ENCODE results near the gene GFPT1.

DNA sequence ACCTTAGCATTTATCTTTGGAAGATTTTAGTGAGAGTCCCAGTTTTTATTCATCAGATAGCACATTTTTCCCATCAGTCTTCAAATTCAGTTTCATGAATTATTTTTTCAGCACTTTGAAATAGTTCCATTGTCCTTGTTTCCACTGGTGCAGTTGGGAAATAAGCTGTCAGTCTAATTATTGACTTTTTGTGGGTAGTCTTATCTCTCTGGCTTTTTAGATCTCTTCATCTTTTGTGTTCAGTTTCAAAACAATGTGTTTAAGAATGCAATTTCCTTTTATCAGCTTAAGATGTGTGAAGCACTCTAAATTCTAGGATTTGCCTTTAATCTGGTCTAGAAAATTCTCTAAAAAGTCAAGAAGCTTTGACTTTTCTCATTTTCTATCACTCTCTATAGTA is 70.5 kb downstream of the GFPT1 start:
- TF ChIP-seq CTCF (IDR thresholded peaks at IDR 0.05): no peak
- no peak for TF ChIP-seq POLR2A (IDR thresholded peaks at IDR 0.05)

Data from uterus (tissue), 2 donors.